SU-DHL-6 (cell line): ENCODE measurements around the gene C3.
"Not testable (repeated sequence)": the region's sequence is repeated elsewhere in the genome, so short reads cannot be mapped to it uniquely, and the experiment has no call there.

Experiments
- H2AFZ ChIP-seq: fragments of 200-600 bp; sonication (generic); 2 replicates; pipeline ENCODE4 v1.6.1; 2014; ENCODE audit warnings: low read depth, mild to moderate bottlenecking, moderate library complexity, mixed read lengths, antibody characterized with exemption, low read length; ENCODE audit not compliant: severe bottlenecking
- H3F3A ChIP-seq: fragments of 200-600 bp; shearing (Covaris generic); 2 replicates; pipeline ENCODE4 v1.6.0; 2016; ENCODE audit warnings: antibody characterized with exemption, mild to moderate bottlenecking; ENCODE audit not compliant: insufficient read depth
- H3K27ac ChIP-seq: fragments of 200-600 bp; sonication (generic); 2 replicates; pipeline ENCODE4 v1.5.1; 2016; ENCODE audit warnings: low read depth, mild to moderate bottlenecking, low read length, moderate library complexity, mixed read lengths
- H3K27me3 ChIP-seq: fragments of 200-600 bp; sonication (generic), shearing (Covaris generic); 2 replicates; pipeline ENCODE4 v1.6.0; 2014; ENCODE audit warnings: mild to moderate bottlenecking, low read length
- H3K36me3 ChIP-seq: fragments of 200-600 bp; sonication (generic); 2 replicates; pipeline ENCODE4 v1.6.1; 2014; ENCODE audit warnings: mild to moderate bottlenecking, low read length, mixed read lengths
- H3K4me2 ChIP-seq: fragments of 300-600, 200-600 bp; shearing (Covaris generic), sonication (generic); 2 replicates; pipeline ENCODE4 v1.6.0; 2014; ENCODE audit warnings: low read length, low read depth, mild to moderate bottlenecking; ENCODE audit not compliant: poor library complexity, severe bottlenecking
- H3K4me3 ChIP-seq: fragments of 200-600 bp; sonication (generic); 2 replicates; pipeline ENCODE4 v1.5.1; 2014; ENCODE audit warnings: antibody characterized with exemption, low read length, mild to moderate bottlenecking, mixed read lengths; ENCODE audit not compliant: insufficient read depth, poor library complexity, severe bottlenecking
- H3K79me2 ChIP-seq: fragments of 200-600 bp; sonication (generic); 2 replicates; pipeline ENCODE4 v1.6.1; 2014; ENCODE audit warnings: mild to moderate bottlenecking, low read length, moderate library complexity; ENCODE audit not compliant: insufficient read depth
- H3K9ac ChIP-seq: fragments of 200-600 bp; sonication (generic); 2 replicates; pipeline ENCODE4 v1.7.0; 2014; ENCODE audit warnings: mild to moderate bottlenecking, low read length
- H3K9me2 ChIP-seq: fragments of 200-600 bp; sonication (generic); replicated peaks from 2 replicates; pipeline ENCODE4 v1.6.1; 2014; ENCODE audit warnings: low read length; ENCODE audit not compliant: insufficient read depth
- H3K9me3 ChIP-seq: fragments of 200-600 bp; sonication (generic); 2 replicates; pipeline ENCODE4 v1.6.1; 2014; ENCODE audit warnings: low read length, mixed read lengths; ENCODE audit not compliant: insufficient read depth
- H4K20me1 ChIP-seq: fragments of 200-600 bp; sonication (generic); 2 replicates; pipeline ENCODE4 v1.6.1; 2014; ENCODE audit warnings: low read depth, mild to moderate bottlenecking, antibody characterized with exemption, low read length, moderate library complexity, mixed read lengths
- CTCF ChIP-seq: fragments of 200-600 bp; sonication (generic); IDR thresholded peaks from one replicate; pipeline ENCODE4 v1.5.1; 2017; ENCODE audit warnings: antibody characterized with exemption, mild to moderate bottlenecking, low read length, moderate library complexity; ENCODE audit not compliant: insufficient read depth, poor library complexity, severe bottlenecking
- EZH2phosphoT487 ChIP-seq: fragments of 200-600 bp; sonication (generic), shearing (Covaris generic); conservative IDR thresholded peaks from 2 replicates; pipeline ENCODE4 v1.6.1; 2018; ENCODE audit warnings: mild to moderate bottlenecking, antibody characterized with exemption, low read length, moderate library complexity, mixed read lengths

C3 gene

GRCh38 chr19:6752256-6753177, 32.1 kb upstream of the C3 start:
- Histone ChIP-seq H3K4me3 (no peak overlapping the region), H3K9me3 (no peaks in the 10 kb centered on the region), H4K20me1 (no peaks in the 10 kb centered on the region), H3K27me3 (no peaks in the 10 kb centered on the region), H3K79me2 (no peaks in the 10 kb centered on the region), H3K9me2 (no peaks in the 10 kb centered on the region), H3K4me2 (peak overlapping the region; percentile 59), H3K36me3 (no peaks in the 10 kb centered on the region; the same call in 1 of the 2 replicates), H3F3A (0 out of 2 replicates have a peak, but pooled peaks cover 3% of the 10 kb centered on the region), H3K27ac (no peak overlapping the region), H3K9ac (peak overlapping the region; percentile 43), H2AFZ (peak overlapping the region; percentile 89)
- TF ChIP-seq EZH2phosphoT487 (no peak), CTCF (no peak)

GRCh38 chr19:6751189-6751588, 30.7 kb upstream of the C3 start:
- H3K79me2 ChIP-seq: no peaks in the 10 kb centered on the region
- H3K27ac ChIP-seq: no peak overlapping the region
- H3K9me2 ChIP-seq: no peaks in the 10 kb centered on the region
- no peak overlapping the region for H3K4me2 ChIP-seq
- no peaks in the 10 kb centered on the region for H3K27me3 ChIP-seq
- no peak overlapping the region for H3K4me3 ChIP-seq
- H3K9me3 ChIP-seq: no peaks in the 10 kb centered on the region
- no peak overlapping the region for H3K9ac ChIP-seq
- no peak for TF ChIP-seq CTCF
- TF ChIP-seq EZH2phosphoT487: no peak
- H3F3A ChIP-seq: no peaks in the 10 kb centered on the region
- no peaks in the 10 kb centered on the region; the same call in 1 of the 2 replicates for H3K36me3 ChIP-seq
- no peaks in the 10 kb centered on the region for H4K20me1 ChIP-seq
- no peak overlapping the region for H2AFZ ChIP-seq

GRCh38 chr19:6750062-6750461, 29.6 kb upstream of the C3 start:
- Histone ChIP-seq H2AFZ (no peak overlapping the region), H4K20me1 (no peaks in the 10 kb centered on the region)
- TF ChIP-seq EZH2phosphoT487: no peak
- TF ChIP-seq CTCF: no peak

GRCh38 chr19:6748543-6748942, 28.1 kb upstream of the C3 start:
- H3K36me3 ChIP-seq: not testable (repeated sequence)

More at GRCh38 chr19:6750062-6750461, 29.6 kb upstream of the C3 start:
- H3K79me2 ChIP-seq: no peaks in the 10 kb centered on the region
- no peak overlapping the region for H3K9ac ChIP-seq
- no peaks in the 10 kb centered on the region for H3K27me3 ChIP-seq
- H3K4me3 ChIP-seq: no peak overlapping the region
- no peak overlapping the region for H3K27ac ChIP-seq
- H3K4me2 ChIP-seq: no peak overlapping the region
- no peaks in the 10 kb centered on the region; the same call in 1 of the 2 replicates for H3K36me3 ChIP-seq
- no peaks in the 10 kb centered on the region for H3F3A ChIP-seq
- H3K9me2 ChIP-seq: no peaks in the 10 kb centered on the region
- H3K9me3 ChIP-seq: no peaks in the 10 kb centered on the region

More at GRCh38 chr19:6748543-6748942, 28.1 kb upstream of the C3 start:
- H3K9me3 ChIP-seq, H4K20me1 ChIP-seq, H3K27me3 ChIP-seq, H3K9me2 ChIP-seq, H3K79me2 ChIP-seq, H3K4me2 ChIP-seq, H3K27ac ChIP-seq, H3F3A ChIP-seq, H2AFZ ChIP-seq, H3K4me3 ChIP-seq, H3K9ac ChIP-seq: not testable (repeated sequence)
